K562 (cell line): Measurements from ENCODE around the gene RBBP4. TPM values are rescaled to one million over a fixed set of nuclear protein-coding genes. Genes with fewer than 3 reads are reported as not detected.
A peak's percentile ranks its signal among the peaks of the same experiment; 100 is the strongest.

Experiments
- ATAC-seq: fragments of 200-7000 bp; cut with Tn5 transposase; 3 replicates; pipeline ENCODE4 v1.9.1; 2020; ENCODE audit warnings: moderate library complexity
- BruUV-seq: library from RNA; stranded (reverse); fragments of 400-500 nt; replicated peaks from 2 replicates; lab custom pipeline; 2021; lab: Mats Ljungman, UMichigan
- CTCF ChIA-PET: fragments of 300-600 bp; formaldehyde crosslinking; extraction: SDS; loops from one replicate; lab custom pipeline; 2021; ENCODE audit warnings: low intra/inter-chr PET ratio; lab: Yijun Ruan, JAX
- POLR2A ChIA-PET: fragments of 300-600, 350-650 bp; sonication (Branson Sonifier 250); formaldehyde crosslinking; extraction: SDS; loops from one replicate; lab custom pipeline; 2021; ENCODE audit warnings: antibody characterized with exemption, inconsistent platforms; lab: Yijun Ruan, JAX
- DNase-seq, 4 experiments: peaks; one replicate each; pipeline versions ENCODE4 v3.0.0 to v3.0.0-alpha.2; 2011 to 2018; ENCODE audit warnings: low spot score in 3 of 4, mixed read lengths in 3 of 4; ENCODE audit errors: extremely low read depth in 1 of 4
- FAIRE-seq: peaks from 2 replicates; lab custom pipeline; 2011; peaks lifted over from hg19 to GRCh38; lab: Jason Lieb, UNC
- H2AFZ ChIP-seq: 2 replicates; pipeline ENCODE4 v1.6.0; 2011; ENCODE audit warnings: low read depth, low read length, control low read depth, inconsistent platforms
- H3K27ac ChIP-seq: fragments of 200-600 bp; 3 replicates; pipeline ENCODE4 v1.8.0; 2011; ENCODE audit warnings: low read depth, mild to moderate bottlenecking, control low read depth, inconsistent platforms, low read length, moderate library complexity, mixed read lengths; ENCODE audit errors: extremely low read depth
- H3K27me3 ChIP-seq, 2 experiments: fragments of 300-600 bp in 1 of 2; 2 replicates in 1 of 2; 3 replicates in 1 of 2; pipeline versions ENCODE4 v1.6.0 to v1.8.0; 2011; ENCODE audit warnings: inconsistent platforms in 2 of 2, low read length in 2 of 2, mild to moderate bottlenecking in 1 of 2, mixed read lengths in 1 of 2, moderate library complexity in 1 of 2; ENCODE audit not compliant: control insufficient read depth in 2 of 2, insufficient read depth in 2 of 2
- H3K36me3 ChIP-seq: fragments of 300-600 bp; 3 replicates; pipeline ENCODE4 v1.8.0; 2011; ENCODE audit warnings: mild to moderate bottlenecking, low read length, inconsistent platforms; ENCODE audit not compliant: control insufficient read depth, insufficient read depth
- H3K4me1 ChIP-seq, 2 experiments: fragments of 200-600 bp in 1 of 2; replicated peaks in 1 of 2; 2 replicates in 1 of 2; 3 replicates in 1 of 2; pipeline versions ENCODE4 v1.5.1 to v1.8.0; 2011; ENCODE audit warnings: inconsistent platforms in 2 of 2, low read length in 2 of 2, mild to moderate bottlenecking in 1 of 2, mixed read lengths in 1 of 2, moderate library complexity in 1 of 2; ENCODE audit not compliant: control insufficient read depth in 2 of 2, insufficient read depth in 2 of 2
- H3K4me2 ChIP-seq: 2 replicates; pipeline ENCODE4 v1.6.1; 2011; ENCODE audit warnings: low read length, control low read depth, inconsistent platforms, mixed read lengths; ENCODE audit not compliant: insufficient read depth
- H3K4me3 ChIP-seq: fragments of 200-600 bp; sonication (generic), shearing (Covaris generic); 2 replicates; pipeline ENCODE4 v1.5.1; 2016; ENCODE audit warnings: control low read depth, inconsistent platforms
- H3K79me2 ChIP-seq: fragments of 200-600 bp; 3 replicates; pipeline ENCODE4 v1.8.0; 2011; ENCODE audit warnings: low read length, inconsistent platforms; ENCODE audit not compliant: control insufficient read depth, insufficient read depth
- H3K9ac ChIP-seq, 2 experiments: 2 replicates each; pipeline versions ENCODE4 v1.6.0 to v1.6.1; 2011; ENCODE audit warnings: low read depth in 2 of 2, low read length in 2 of 2, control low read depth in 1 of 2, inconsistent platforms in 1 of 2, mild to moderate bottlenecking in 1 of 2, mixed read lengths in 1 of 2; ENCODE audit not compliant: insufficient read depth in 1 of 2
- H3K9me1 ChIP-seq: one replicate; pipeline ENCODE4 v1.6.0; 2011; ENCODE audit warnings: inconsistent platforms, mild to moderate bottlenecking, low read length, moderate library complexity; ENCODE audit not compliant: control insufficient read depth, insufficient read depth
- H3K9me3 ChIP-seq: replicated peaks from 2 replicates; pipeline ENCODE4 v1.5.1; 2011; ENCODE audit warnings: low read depth, low read length, inconsistent platforms; ENCODE audit not compliant: control insufficient read depth, insufficient read depth
- H4K20me1 ChIP-seq: replicated peaks from 2 replicates; pipeline ENCODE4 v1.6.1; 2011; ENCODE audit warnings: low read length, inconsistent platforms, mixed read lengths; ENCODE audit not compliant: control insufficient read depth, insufficient read depth
- ARID2 ChIP-seq: fragments of 450-650 bp; IDR thresholded peaks from 2 replicates; pipeline ENCODE4 v1.6.1; 2017; ENCODE audit warnings: antibody characterized with exemption, mild to moderate bottlenecking
- BCL6 ChIP-seq: fragments of 250-450 bp; sonication (Bioruptor Pico); IDR thresholded peaks from 2 replicates; pipeline ENCODE4 v1.4.0; 2020
- C11orf30 ChIP-seq: fragments of 450-650 bp; IDR thresholded peaks from 2 replicates; pipeline ENCODE4 v1.6.1; 2016; ENCODE audit warnings: low read depth, mild to moderate bottlenecking
- FUS ChIP-seq: fragments of 200-400 bp; formaldehyde crosslinking; optimal IDR thresholded peaks from 2 replicates; pipeline ENCODE3; 2017; ENCODE audit warnings: low read depth, low read length
- GATAD2B ChIP-seq: fragments of 450-650 bp; IDR thresholded peaks from 2 replicates; pipeline ENCODE4 v1.6.1; 2017; ENCODE audit warnings: mild to moderate bottlenecking, borderline replicate concordance
- HDAC1 ChIP-seq, 2 experiments: fragments of 450-650 bp; IDR thresholded peaks; 2 replicates each; pipeline ENCODE4 v1.6.1; 2016 to 2017; ENCODE audit warnings: inconsistent platforms in 1 of 2, mild to moderate bottlenecking in 1 of 2, moderate library complexity in 1 of 2
- MAFG ChIP-seq: fragments of 450-650 bp; conservative IDR thresholded peaks from 2 replicates; pipeline ENCODE4 v1.6.1; 2016; ENCODE audit warnings: missing genetic modification characterization, missing compliant biosample characterization
- MAFK ChIP-seq: IDR thresholded peaks from 2 replicates; pipeline ENCODE4 v1.6.1; 2011; ENCODE audit warnings: low read length, improper control_type of control experiment
- MYC ChIP-seq, 2 experiments: fragments of 250-450 bp in 1 of 2; sonication (Bioruptor Pico) in 1 of 2; IDR thresholded peaks; 2 replicates each; pipeline versions ENCODE4 v1.5.1 to v1.6.1; 2012 to 2021; ENCODE audit warnings: low read depth in 2 of 2, borderline replicate concordance in 1 of 2, improper control_type of control experiment in 1 of 2, low read length in 1 of 2, mild to moderate bottlenecking in 1 of 2, moderate library complexity in 1 of 2
- NFE2 ChIP-seq: IDR thresholded peaks from 2 replicates; pipeline ENCODE4 v1.6.1; 2014; ENCODE audit warnings: antibody characterized with exemption, low read depth
- RBFOX2 ChIP-seq: fragments of 200-400 bp; formaldehyde crosslinking; IDR thresholded peaks from 2 replicates; pipeline ENCODE4 v1.6.1; 2017; ENCODE audit warnings: low read depth, mild to moderate bottlenecking, low read length, moderate library complexity
- SREBF1 ChIP-seq: fragments of 150-350 bp; IDR thresholded peaks from 2 replicates; pipeline ENCODE4 v1.6.1; 2014; ENCODE audit warnings: antibody characterized with exemption, low read depth, low read length, borderline replicate concordance
- ZNF133 ChIP-seq: fragments of 250-450 bp; sonication (Bioruptor Pico); IDR thresholded peaks from 2 replicates; pipeline ENCODE4 v1.4.0; 2020; ENCODE audit warnings: mild to moderate bottlenecking
- ZNF316 ChIP-seq: fragments of 450-650 bp; IDR thresholded peaks from 2 replicates; pipeline ENCODE4 v1.6.1; 2016
- ZNF644 ChIP-seq: fragments of 200-800 bp; sonication (Bioruptor generic); IDR thresholded peaks from 2 replicates; pipeline ENCODE4 v1.6.1; 2016; ENCODE audit warnings: low read depth, missing genetic modification characterization, missing compliant biosample characterization
- ZNF780A ChIP-seq: fragments of 250-450 bp; sonication (Bioruptor Pico); IDR thresholded peaks from 2 replicates; pipeline ENCODE4 v1.5.0; 2021; ENCODE audit warnings: mild to moderate bottlenecking
- ZSCAN32 ChIP-seq: fragments of 450-650 bp; formaldehyde crosslinking; IDR thresholded peaks from 2 replicates; pipeline ENCODE4 v1.4.0; 2020; ENCODE audit warnings: mild to moderate bottlenecking, moderate library complexity
- WGBS: fragments of 100-300 bp; shearing (Covaris generic); methylation state at CpG from one replicate; pipeline ENCODE4 v1.1.6; 2016; ENCODE audit warnings: low coverage, mixed read lengths; ENCODE audit not compliant: insufficient coverage; ENCODE audit errors: missing lambda C conversion rate; 5-methylcytosine and 5-hydroxymethylcytosine counted together
- in situ Hi-C: fragments of 300-500 bp; cut with MboI; formaldehyde crosslinking; loops from 4 replicates; pipeline ENCODE4 v1.15.0; 2018; ENCODE audit warnings: inconsistent platforms, mixed read lengths
- intact Hi-C: fragments of 100-400 bp; cut with micrococcal nuclease; formaldehyde crosslinking; loops from 2 replicates; pipeline ENCODE4 v1.14.2; 2022
- polyA plus RNA-seq, 8 experiments: library from polyadenylated mRNA; depleted of rRNA in 4 of 8; stranded (reverse) in 5 of 8; unstranded in 3 of 8; fragments of >200 nt; fragmentation: Nextera tagmentation in 2 of 8; fragmentation: Illumina TruSeq in 1 of 8; extraction: Ambion mirVana in 2 of 8; extraction: Trizol in 1 of 8; gene quantifications; 2 replicates each; pipeline versions ENCODE4 v1.2.1 to v1.2.3, GENCODE V29; 2011 to 2014; ENCODE audit warnings: inconsistent platforms in 1 of 8, missing spikeins in 1 of 8
- total RNA-seq, 7 experiments: library from RNA; depleted of rRNA in 6 of 7; stranded (reverse); fragments of >200 nt in 6 of 7; fragmentation: Illumina TruSeq in 2 of 7; extraction: Trizol in 2 of 7; gene quantifications; 2 replicates each; pipeline versions ENCODE4 v1.2.1 to v1.2.3, GENCODE V29; 2011 to 2021; ENCODE audit warnings: low replicate concordance in 1 of 7
- TF ChIP-seq, protein P1 (sequence below): fragments of 250-450 bp; sonication (Bioruptor Pico); IDR thresholded peaks from 2 replicates; pipeline ENCODE4 v1.4.0; 2020; ENCODE audit warnings: mild to moderate bottlenecking, moderate library complexity
- TF ChIP-seq, protein P2 (sequence below): IDR thresholded peaks from 2 replicates; pipeline ENCODE4 v1.6.1; 2011; ENCODE audit not compliant: insufficient read length; ENCODE audit errors: extremely low read depth
- TF ChIP-seq, protein P3 (sequence below): fragments of 250-450 bp; sonication (Bioruptor Pico); IDR thresholded peaks from 2 replicates; pipeline ENCODE4 v1.4.0; 2020

RBBP4 gene
- total and polyA plus RNA-seq, 9 of the 15 experiments (the other 6 are each of a cell fraction or from before 2014, with no cell fraction given) = 185 to 409 (median 259) TPM

DNA sequence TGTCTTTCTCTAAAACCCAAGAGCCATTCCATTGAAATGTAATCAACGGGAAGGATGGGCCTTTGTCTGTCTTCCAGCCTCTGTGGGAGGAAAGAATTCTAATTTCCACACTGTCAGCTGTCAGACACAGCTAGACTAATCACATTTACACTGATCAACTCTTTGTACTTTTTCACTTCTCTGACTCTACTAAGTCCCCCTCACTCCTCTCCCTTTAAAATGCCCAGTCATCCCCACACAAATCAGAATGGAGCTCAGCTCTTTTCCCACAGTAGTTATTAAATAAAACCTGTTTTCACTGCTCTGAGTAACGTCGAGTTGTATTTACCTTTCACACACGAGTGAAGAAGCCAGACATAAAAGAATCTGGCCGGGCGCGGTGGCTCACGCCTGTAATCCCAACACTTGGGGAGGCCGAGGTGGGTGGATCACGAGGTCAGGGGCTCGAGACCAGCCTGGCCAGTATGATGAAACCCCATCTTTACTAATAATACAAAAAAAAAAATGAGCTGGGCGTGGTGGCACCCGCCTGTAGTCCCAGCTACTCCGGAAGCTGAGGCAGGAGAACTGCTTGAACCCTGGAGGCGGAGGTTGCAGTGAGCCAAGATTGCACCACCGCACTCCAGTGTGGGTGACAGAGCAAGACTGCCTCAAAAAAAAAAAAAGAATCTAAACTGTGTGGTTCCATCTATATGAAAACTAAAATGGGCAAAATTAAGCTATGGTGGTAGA lies 13.9 kb upstream of the RBBP4 start:
- H3K79me2 ChIP-seq = peaks cover 37% of the 10 kb centered on the region; the same call in 2 of the 3 replicates
- BruUV-seq = no TSS peak
- H4K20me1 ChIP-seq = no peaks in the 10 kb centered on the region
- WGBS = 88% methylated on average over 16 of the region's 16 CpGs
- DNase-seq (no peak), ATAC-seq (peak; percentile 51), FAIRE-seq (no peak)
- H3K9ac ChIP-seq = 0 out of 4 replicates have a peak overlapping the region, but pooled peaks of 1 of the 2 experiments have one; percentile 15
- H3K36me3 ChIP-seq = peaks cover 43% of the 10 kb centered on the region; the same call in 2 of the 3 replicates
- POLR2A ChIA-PET = interaction anchor here (0.6 to 1.1 kb wide), 4 partner anchors 10 to 405 kb away, joined by 3 to 4 read pairs (median 3); partner anchors contain the start of gene RBBP4
- H3K27me3 ChIP-seq = no peaks in the 10 kb centered on the region
- no peak for TF ChIP-seq MYC (IDR thresholded peaks at IDR 0.05; ENCODE audit: low read depth, low read length)
- no peak for TF ChIP-seq MYC (CRISPR knock-in tag; IDR thresholded peaks at IDR 0.05; ENCODE audit: borderline replicate concordance, low read depth)
- TF ChIP-seq HDAC1 (IDR thresholded peaks at IDR 0.05) = no peak
- TF ChIP-seq ARID2 = no peak
- TF ChIP-seq MAFK = peak; percentile 15; the same call in 1 of the 2 replicates
- no peak for TF ChIP-seq RBFOX2
- no peak for TF ChIP-seq ZSCAN32 (CRISPR knock-in tag)
- TF ChIP-seq BCL6 (CRISPR knock-in tag) = no peak
- TF ChIP-seq, protein P1, sequence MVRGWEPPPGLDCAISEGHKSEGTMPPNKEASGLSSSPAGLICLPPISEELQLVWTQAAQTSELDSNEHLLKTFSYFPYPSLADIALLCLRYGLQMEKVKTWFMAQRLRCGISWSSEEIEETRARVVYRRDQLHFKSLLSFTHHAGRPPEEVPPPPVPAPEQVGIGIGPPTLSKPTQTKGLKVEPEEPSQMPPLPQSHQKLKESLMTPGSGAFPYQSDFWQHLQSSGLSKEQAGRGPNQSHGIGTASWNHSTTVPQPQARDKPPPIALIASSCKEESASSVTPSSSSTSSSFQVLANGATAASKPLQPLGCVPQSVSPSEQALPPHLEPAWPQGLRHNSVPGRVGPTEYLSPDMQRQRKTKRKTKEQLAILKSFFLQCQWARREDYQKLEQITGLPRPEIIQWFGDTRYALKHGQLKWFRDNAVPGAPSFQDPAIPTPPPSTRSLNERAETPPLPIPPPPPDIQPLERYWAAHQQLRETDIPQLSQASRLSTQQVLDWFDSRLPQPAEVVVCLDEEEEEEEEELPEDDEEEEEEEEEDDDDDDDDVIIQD = no peak
- peak; percentile 62 for TF ChIP-seq MAFG (tag)
- TF ChIP-seq ZNF133 (CRISPR knock-in tag) = no peak
- TF ChIP-seq GATAD2B = no peak
- TF ChIP-seq, protein P2, sequence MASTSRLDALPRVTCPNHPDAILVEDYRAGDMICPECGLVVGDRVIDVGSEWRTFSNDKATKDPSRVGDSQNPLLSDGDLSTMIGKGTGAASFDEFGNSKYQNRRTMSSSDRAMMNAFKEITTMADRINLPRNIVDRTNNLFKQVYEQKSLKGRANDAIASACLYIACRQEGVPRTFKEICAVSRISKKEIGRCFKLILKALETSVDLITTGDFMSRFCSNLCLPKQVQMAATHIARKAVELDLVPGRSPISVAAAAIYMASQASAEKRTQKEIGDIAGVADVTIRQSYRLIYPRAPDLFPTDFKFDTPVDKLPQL = no peak
- peak; percentile 36; the same call in 1 of the 2 replicates for TF ChIP-seq C11orf30
- TF ChIP-seq FUS = no peak
- no peak for TF ChIP-seq SREBF1
- TF ChIP-seq ZNF780A (CRISPR knock-in tag) = no peak
- peak; percentile 66 for TF ChIP-seq ZNF316
- TF ChIP-seq NFE2 = peak; percentile 70
- no peak for TF ChIP-seq ZNF644 (tag)
- TF ChIP-seq, protein P3, sequence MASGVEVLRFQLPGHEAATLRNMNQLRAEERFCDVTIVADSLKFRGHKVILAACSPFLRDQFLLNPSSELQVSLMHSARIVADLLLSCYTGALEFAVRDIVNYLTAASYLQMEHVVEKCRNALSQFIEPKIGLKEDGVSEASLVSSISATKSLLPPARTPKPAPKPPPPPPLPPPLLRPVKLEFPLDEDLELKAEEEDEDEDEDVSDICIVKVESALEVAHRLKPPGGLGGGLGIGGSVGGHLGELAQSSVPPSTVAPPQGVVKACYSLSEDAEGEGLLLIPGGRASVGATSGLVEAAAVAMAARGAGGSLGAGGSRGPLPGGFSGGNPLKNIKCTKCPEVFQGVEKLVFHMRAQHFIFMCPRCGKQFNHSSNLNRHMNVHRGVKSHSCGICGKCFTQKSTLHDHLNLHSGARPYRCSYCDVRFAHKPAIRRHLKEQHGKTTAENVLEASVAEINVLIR (CRISPR knock-in tag) = no peak
- H3K9me1 ChIP-seq = no peaks in the 10 kb centered on the region
- H3K4me2 ChIP-seq = no peak overlapping the region
- peaks cover 2 to 7% of the 10 kb centered on the region in 2 experiments; a peak in 2 of 5 replicates for H3K4me1 ChIP-seq
- H2AFZ ChIP-seq = no peak overlapping the region
- CTCF ChIA-PET = no interaction called here
- H3K9me3 ChIP-seq = no peaks in the 10 kb centered on the region
- no peak overlapping the region for H3K4me3 ChIP-seq
- intact Hi-C loops (no loop called here), in situ Hi-C loops (no loop called here)
- no peak overlapping the region for H3K27ac ChIP-seq
